ENCODE measurements around the gene MORN1. TPM values are rescaled to one million over a fixed set of nuclear protein-coding genes. Genes with fewer than 3 reads are reported as not detected.
"Not testable (repeated sequence)": the region's sequence is repeated elsewhere in the genome, so short reads cannot be mapped to it uniquely, and the experiment has no call there.

MORN1 gene
- total and polyA plus RNA-seq, 3 donors from 2014 or later = 30.4 to 34.5 (median 30.9) TPM

GRCh38 chr1:2297246-2298011, 93.9 kb downstream of the MORN1 start:
- intact Hi-C loops (cut with DNase I; ENCODE audit: low total_unique reads) = no loop called here
- Histone ChIP-seq H3K9me3 (no peaks in the 10 kb centered on the region), H3K36me3 (ENCODE audit: low read depth, missing control alignments) (no peaks in the 10 kb centered on the region), H3K27me3 (no peaks in the 10 kb centered on the region), H3K27ac (no peak overlapping the region), H3K4me1 (peaks cover 32% of the 10 kb centered on the region), H3K4me3 (no peak overlapping the region)
- TF ChIP-seq POLR2A (IDR thresholded peaks at IDR 0.05) (no peak), CTCF (IDR thresholded peaks at IDR 0.05) (no peak)
- DNase-seq = no peak
- 92 to 95% methylated on average over 21 to 35 of the region's 35 CpGs for WGBS, 2 donors

- H3K9me3 ChIP-seq = no peaks in the 10 kb centered on the region
- H3K4me1 ChIP-seq = peaks cover 40% of the 10 kb centered on the region
- intact Hi-C loops (cut with DNase I; ENCODE audit: low total_unique reads) = no loop called here
- no peak overlapping the region for H3K27ac ChIP-seq
- no peaks in the 10 kb centered on the region for H3K36me3 ChIP-seq (ENCODE audit: low read depth, missing control alignments)
- H3K27me3 ChIP-seq = no peaks in the 10 kb centered on the region
- TF ChIP-seq POLR2A (IDR thresholded peaks at IDR 0.05) (no peak), CTCF (IDR thresholded peaks at IDR 0.05) (no peak)
- DNase-seq = no peak
- H3K4me3 ChIP-seq = no peak overlapping the region
- WGBS, 2 donors = 81 to 88% methylated on average over 18 of the region's 18 CpGs
Observed at GRCh38 chr1:2296614-2297013, 94.7 kb downstream of the MORN1 start.

GRCh38 chr1:2296211-2296610, 95.1 kb downstream of the MORN1 start:
- H3K4me1 ChIP-seq = peaks cover 40% of the 10 kb centered on the region
- DNase-seq; H3K27me3 ChIP-seq; H3K9me3 ChIP-seq; intact Hi-C loops (cut with DNase I; ENCODE audit: low total_unique reads); H3K36me3 ChIP-seq (ENCODE audit: low read depth, missing control alignments); H3K27ac ChIP-seq; H3K4me3 ChIP-seq: not testable (repeated sequence)
- 86 to 87% methylated on average over 9 of the region's 9 CpGs for WGBS, 2 donors

- H3K4me3 ChIP-seq = no peak overlapping the region
- H3K36me3 ChIP-seq (ENCODE audit: low read depth, missing control alignments) = no peaks in the 10 kb centered on the region
- intact Hi-C loops (cut with DNase I; ENCODE audit: low total_unique reads) = no loop called here
- no peak for TF ChIP-seq CTCF (IDR thresholded peaks at IDR 0.05)
- no peak for TF ChIP-seq POLR2A (IDR thresholded peaks at IDR 0.05)
- 94% methylated on average over 13 of the region's 13 CpGs for WGBS, 2 donors
- H3K27ac ChIP-seq = no peak overlapping the region
- H3K4me1 ChIP-seq = peaks cover 42% of the 10 kb centered on the region
- no peaks in the 10 kb centered on the region for H3K9me3 ChIP-seq
- no peaks in the 10 kb centered on the region for H3K27me3 ChIP-seq
- DNase-seq = no peak
Observed at GRCh38 chr1:2295526-2295925, 95.8 kb downstream of the MORN1 start.

GRCh38 chr1:2294725-2295078, 96.7 kb downstream of the MORN1 start:
- no peaks in the 10 kb centered on the region for H3K27me3 ChIP-seq
- no peak for DNase-seq
- no peak overlapping the region for H3K4me3 ChIP-seq
- H3K9me3 ChIP-seq = no peaks in the 10 kb centered on the region
- H3K27ac ChIP-seq = no peak overlapping the region
- peaks cover 42% of the 10 kb centered on the region for H3K4me1 ChIP-seq
- 57% methylated on average over 5 of the region's 5 CpGs; no CpG with 5 or more reads in 1 of the 2 donors for WGBS, 2 donors
- TF ChIP-seq POLR2A (IDR thresholded peaks at IDR 0.05) (no peak), CTCF (IDR thresholded peaks at IDR 0.05) (no peak)
- H3K36me3 ChIP-seq (ENCODE audit: low read depth, missing control alignments) = no peaks in the 10 kb centered on the region
- intact Hi-C loops (cut with DNase I; ENCODE audit: low total_unique reads) = no loop called here

All from testis (tissue), 3 donors.